ENCODE results near the gene GPA33. TPM values are rescaled to one million over a fixed set of nuclear protein-coding genes. Genes with fewer than 3 reads are reported as not detected.
A peak's percentile ranks its signal among the peaks of the same experiment; 100 is the strongest.

The GPA33 gene
- total RNA-seq, 1 experiment from 2014 or later: 0.36 TPM

DNA sequence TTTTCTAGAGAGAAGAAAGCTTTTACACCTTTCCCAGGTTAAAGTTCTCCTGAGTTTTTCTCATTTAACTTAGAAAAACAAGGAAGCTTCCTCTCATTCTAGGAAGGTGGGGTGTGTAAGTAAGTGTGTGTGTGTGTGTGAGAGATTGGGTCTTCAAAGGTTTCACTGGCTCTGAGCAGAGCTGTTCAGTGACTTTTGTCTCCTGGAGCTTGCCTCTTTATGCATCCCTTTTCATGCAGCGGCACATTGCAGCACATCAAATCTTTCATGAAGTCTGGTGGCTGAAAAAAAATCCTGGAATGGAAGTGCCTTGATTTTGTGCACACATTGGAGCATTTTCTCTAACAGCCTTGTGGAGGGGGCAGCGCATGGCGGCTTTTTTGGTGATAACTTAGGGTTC lies 3.4 kb downstream of the GPA33 start:
- no peak for DNase-seq (ENCODE audit: low read depth)

GRCh38 chr1:167086033-167086432 lies 4.1 kb downstream of the GPA33 start:
- no peak for DNase-seq (ENCODE audit: low read depth)

DNA sequence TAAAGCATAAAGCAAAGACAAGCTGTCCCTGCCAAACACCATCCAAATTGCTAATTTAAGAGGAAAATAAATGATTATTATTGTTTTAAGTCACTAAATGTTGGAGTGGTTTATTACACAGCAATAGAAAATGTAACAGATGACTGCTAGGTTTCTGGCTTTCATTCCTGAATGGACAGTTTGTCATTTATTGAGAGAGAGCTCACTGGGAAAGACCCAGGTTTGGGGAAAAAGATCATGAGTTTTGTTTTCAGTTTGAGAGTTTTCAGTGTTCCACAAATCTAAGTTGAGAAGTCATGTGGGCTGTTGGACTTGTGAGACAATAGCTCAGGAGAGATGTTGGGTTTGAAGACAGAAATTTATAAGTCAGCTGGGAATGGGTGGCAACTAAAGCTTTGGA lies 5.4 kb downstream of the GPA33 start:
- DNase-seq (ENCODE audit: low read depth): no peak

- no peak for DNase-seq (ENCODE audit: low read depth)
Observed at GRCh38 chr1:167083871-167084270, 6.3 kb downstream of the GPA33 start.

- DNase-seq (ENCODE audit: low read depth): no peak
Observed at GRCh38 chr1:167083066-167083665, 7.0 kb downstream of the GPA33 start.

DNA sequence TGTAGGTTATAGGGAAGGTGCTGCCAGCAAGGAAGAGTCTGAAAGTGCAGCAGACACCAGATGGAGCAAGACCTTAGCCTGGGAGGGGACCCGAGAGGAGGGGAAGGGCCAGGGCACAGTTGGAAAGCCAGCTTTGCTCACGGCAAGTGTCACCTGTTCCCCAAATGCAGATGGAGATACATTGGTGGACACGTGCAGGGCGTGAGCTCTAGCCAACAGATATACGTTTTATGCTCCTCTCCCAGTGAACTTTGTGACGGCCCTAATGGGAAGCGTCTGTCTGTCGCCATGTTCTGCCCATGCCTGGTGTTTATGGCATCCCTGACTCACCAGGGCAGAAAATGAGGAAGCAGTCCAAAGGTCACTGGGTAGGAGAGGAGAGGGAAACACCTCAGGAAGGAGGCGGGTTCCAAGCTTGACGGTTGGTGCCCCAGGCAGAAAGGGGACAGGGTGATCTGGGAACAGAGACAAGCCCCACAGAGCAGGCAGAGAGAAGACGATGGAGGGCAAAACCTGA lies 7.6 kb downstream of the GPA33 start:
- peak; percentile 48 for DNase-seq (ENCODE audit: low read depth)

DNA sequence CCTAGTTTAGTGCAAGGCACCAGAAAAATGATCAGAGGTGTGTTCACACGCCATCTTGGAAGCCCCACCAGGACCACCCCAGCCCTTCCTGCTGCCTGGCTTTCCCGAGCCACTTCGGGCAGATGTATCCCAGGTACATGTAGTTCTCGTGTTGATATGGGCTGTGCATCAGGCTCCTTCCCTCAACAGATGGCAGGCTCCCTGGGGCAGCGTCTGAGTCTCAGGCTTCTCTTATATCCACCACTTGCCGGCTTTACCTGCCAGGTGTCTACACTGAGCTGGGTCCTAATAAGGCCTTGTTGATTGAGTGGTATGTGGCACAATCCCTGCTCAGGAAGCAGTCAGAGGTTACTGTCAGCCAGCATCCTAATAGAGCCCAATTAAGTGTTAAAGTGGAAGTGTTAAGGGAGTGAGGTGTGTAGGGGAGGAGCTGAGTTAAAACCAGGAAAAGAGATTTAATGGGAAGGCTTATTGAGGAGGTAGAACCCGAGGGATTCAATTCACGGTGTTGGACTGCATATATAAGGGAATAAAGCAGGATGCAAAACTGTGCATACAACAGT lies 8.5 kb downstream of the GPA33 start:
- DNase-seq (ENCODE audit: low read depth): no peak

GRCh38 chr1:167077868-167078210 lies 12.3 kb downstream of the GPA33 start:
- no peak for DNase-seq (ENCODE audit: low read depth)

DNA sequence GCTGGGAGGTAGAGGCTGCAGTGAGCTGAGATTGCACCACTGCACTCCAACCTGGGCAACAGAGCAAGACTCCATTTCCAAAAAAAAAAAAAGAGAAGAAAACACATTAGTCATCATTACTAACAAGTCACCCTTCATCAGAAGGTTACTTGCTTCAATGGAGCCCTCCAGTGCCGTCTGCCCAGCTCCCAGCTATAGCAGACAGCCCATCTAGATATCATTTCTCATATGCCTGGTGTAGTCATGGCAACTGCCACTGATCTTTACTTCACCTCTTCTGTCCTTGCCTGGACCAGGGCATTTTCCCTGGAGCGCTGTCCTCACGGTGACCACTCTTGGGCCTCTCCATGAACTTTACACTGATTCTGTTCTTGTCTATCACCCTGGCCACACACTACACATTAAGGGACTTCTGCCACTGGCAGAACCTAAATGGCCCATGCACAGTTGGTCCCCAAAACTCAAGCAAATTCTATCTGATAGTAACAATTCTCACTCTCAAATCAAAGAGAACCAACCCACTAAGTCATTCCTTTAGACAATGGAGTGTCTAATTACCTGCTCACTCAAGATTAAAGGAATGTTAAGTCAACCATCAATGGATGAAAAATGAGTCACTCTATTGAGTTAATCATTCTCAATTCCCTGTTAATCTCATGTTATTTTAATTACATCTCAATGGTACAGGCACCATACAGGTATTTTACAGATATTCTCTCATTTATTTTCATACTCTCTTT lies 12.9 kb downstream of the GPA33 start:
- DNase-seq (ENCODE audit: low read depth): no peak

DNA sequence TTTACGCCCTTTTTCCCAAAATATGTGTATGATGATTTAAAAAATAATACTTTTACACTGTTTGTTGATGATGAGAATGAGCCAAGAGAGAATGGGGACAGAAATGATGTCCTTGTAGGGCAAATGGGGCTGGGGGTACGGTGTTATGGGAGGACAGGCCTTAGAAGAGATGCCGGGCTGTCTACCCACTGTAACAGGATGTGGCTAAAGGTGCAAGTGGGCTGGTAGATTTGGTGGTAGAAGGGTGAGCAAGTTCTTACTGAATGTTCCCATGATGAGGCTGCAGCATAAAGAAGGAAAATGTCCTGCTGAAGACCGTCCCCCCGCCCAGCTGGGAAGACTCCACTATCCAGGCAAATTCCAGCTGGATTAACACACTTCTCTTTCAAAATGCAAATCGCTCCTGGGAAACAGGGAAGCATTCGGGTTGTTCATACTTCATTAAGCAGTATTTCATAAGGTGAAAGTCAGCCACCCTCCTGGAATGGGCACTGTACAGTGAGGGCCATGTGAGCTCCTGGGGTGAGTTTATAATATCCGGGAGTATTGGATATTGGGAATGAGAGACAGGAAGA lies 14.0 kb downstream of the GPA33 start:
- DNase-seq (ENCODE audit: low read depth): no peak

DNA sequence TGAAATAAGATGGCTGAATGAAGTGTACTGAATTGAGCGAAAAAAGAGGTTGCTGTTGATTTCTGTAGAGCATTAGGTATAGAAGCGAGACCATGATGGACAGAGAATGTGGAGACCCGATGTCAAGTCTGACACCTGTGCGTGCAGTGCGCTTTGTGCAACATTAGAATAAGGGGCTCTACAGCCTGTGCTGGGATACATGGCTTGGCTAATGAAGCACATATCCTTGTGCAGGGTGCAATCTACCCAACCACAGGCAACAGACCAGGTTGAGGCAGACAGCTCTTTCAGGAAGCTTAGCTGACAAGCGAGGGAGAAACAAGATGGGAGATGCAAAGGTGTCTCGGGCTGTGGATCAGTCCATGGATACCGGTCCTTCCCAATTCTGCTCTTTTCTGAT lies 18.9 kb downstream of the GPA33 start:
- no peak for DNase-seq (ENCODE audit: low read depth)

GRCh38 chr1:167068761-167069160 lies 21.4 kb downstream of the GPA33 start:
- no peak for DNase-seq (ENCODE audit: low read depth)

- no peak for DNase-seq (ENCODE audit: low read depth)
Observed at GRCh38 chr1:167067904-167068303, 22.3 kb downstream of the GPA33 start.

GRCh38 chr1:167066333-167067122 lies 23.6 kb downstream of the GPA33 start:
- DNase-seq (ENCODE audit: low read depth): peak; percentile 56

DNA sequence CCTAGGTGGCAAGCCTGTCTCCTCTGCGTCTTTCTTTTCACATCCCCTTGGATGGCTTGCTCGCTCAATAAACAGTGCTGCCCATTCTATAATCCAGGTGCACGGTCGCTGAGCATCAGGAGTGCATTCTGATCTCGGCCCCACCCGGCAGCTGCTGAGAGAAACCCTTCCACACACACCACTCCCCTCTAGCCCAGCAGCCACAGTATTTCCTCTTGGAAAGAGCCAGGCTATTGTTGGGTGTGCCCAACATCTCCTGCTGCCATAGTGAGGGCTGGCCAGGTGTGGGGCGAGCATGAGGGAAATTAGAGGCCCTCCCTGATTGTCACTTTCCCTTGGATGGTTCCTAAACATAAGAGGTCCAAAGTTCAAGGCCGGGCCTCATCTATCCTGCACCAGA lies 24.7 kb downstream of the GPA33 start:
- DNase-seq (ENCODE audit: low read depth): no peak

GRCh38 chr1:167064621-167065020 lies 25.6 kb downstream of the GPA33 start:
- no peak for DNase-seq (ENCODE audit: low read depth)

DNA sequence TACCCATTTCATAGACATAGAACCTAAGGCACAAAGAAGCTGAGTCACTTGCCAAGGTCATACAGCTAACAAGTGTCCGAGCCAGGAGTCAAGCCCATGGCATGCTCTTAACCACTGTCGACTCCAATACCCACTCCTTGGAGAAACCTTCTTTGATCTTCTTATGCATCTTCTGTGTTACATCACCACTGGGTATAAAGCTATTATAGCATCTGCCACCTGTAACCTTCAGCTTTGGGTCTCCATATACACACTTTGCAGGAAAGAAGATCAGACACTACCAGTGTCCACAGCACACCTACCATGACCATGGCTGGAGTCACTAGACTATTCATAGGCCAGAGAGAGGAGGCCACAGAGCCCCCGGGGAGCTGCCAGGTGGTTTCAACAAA lies 29.1 kb downstream of the GPA33 start:
- no peak for DNase-seq (ENCODE audit: low read depth)

GRCh38 chr1:167060141-167061072 lies 29.8 kb downstream of the GPA33 start:
- DNase-seq (ENCODE audit: low read depth): peak; percentile 27

GRCh38 chr1:167059809-167060107 lies 30.4 kb downstream of the GPA33 start:
- no peak for DNase-seq (ENCODE audit: low read depth)

GRCh38 chr1:167059045-167059808 lies 30.9 kb downstream of the GPA33 start:
- peak; percentile 65 for DNase-seq (ENCODE audit: low read depth)

Measured in RPMI7951 (cell line).